ENCODE data around the gene CHST9. TPM values are rescaled to one million over a fixed set of nuclear protein-coding genes. Genes with fewer than 3 reads are reported as not detected.

The CHST9 gene
- polyA plus RNA-seq, 1 donor (not counting 4 experiments of a cell fraction or from before 2014, with no cell fraction given), result 0.07 TPM

GRCh38 chr18:27225947-27226481 is 40.9 kb upstream of the CHST9 start:
- no peak overlapping the region for H3K27ac ChIP-seq (ENCODE audit: control insufficient read depth, insufficient read depth, low read length)
- dilution Hi-C loops (cut with MboI; ENCODE audit: extremely low pct_ligation_motif_present, low sequenced_read_pairs), result no loop called here
- no peaks in the 10 kb centered on the region for H3K27me3 ChIP-seq (ENCODE audit: control insufficient read depth, extremely low read depth, insufficient read depth, low read length)
- no peak for TF ChIP-seq CTCF (optimal IDR thresholded peaks at IDR 0.05 in 1 of 3, IDR thresholded peaks at IDR 0.05 in 1 of 3, conservative IDR thresholded peaks at IDR 0.05 in 1 of 3; ENCODE audit: extremely low read depth in 1 of 3, insufficient read depth in 2 of 3, low read length in 3 of 3)
- TF ChIP-seq EZH2 (IDR thresholded peaks at IDR 0.05; ENCODE audit: low read length), result no peak
- no peak overlapping the region for H3K4me2 ChIP-seq (ENCODE audit: control insufficient read depth, extremely low read depth, insufficient read depth, low read depth, low read length)
- H3K79me2 ChIP-seq (ENCODE audit: control insufficient read depth, insufficient read depth, low read length), result no peaks in the 10 kb centered on the region
- FAIRE-seq (no peak), DNase-seq (ENCODE audit: low read depth, low spot score) (no peak)
- no peaks in the 10 kb centered on the region for H3K9me1 ChIP-seq (ENCODE audit: control insufficient read depth, extremely low read depth, insufficient read depth, low read length)
- no peaks in the 10 kb centered on the region for H3K36me3 ChIP-seq (ENCODE audit: control insufficient read depth in 2 of 2, extremely low read depth in 1 of 2, insufficient read depth in 2 of 2, low read length in 2 of 2)
- no peak overlapping the region for H3K9ac ChIP-seq (ENCODE audit: control insufficient read depth, extremely low read depth, insufficient read depth, low read length)
- peak overlapping the region; percentile 30 for H2AFZ ChIP-seq (ENCODE audit: control insufficient read depth, low read length)
- H4K20me1 ChIP-seq (ENCODE audit: control insufficient read depth, extremely low read depth, insufficient read depth, low read length), result no peaks in the 10 kb centered on the region
- peaks cover 8% of the 10 kb centered on the region for H3K4me1 ChIP-seq (ENCODE audit: control insufficient read depth, extremely low read depth, insufficient read depth, low read length)
- H3K4me3 ChIP-seq (ENCODE audit: control insufficient read depth in 2 of 3, extremely low read depth in 1 of 3, insufficient read depth in 2 of 3, low read depth in 1 of 3, low read length in 3 of 3), result no peak overlapping the region
- H3K9me3 ChIP-seq (ENCODE audit: control insufficient read depth, low read depth, low read length), result no peaks in the 10 kb centered on the region

- peak overlapping the region; percentile 58 for H2AFZ ChIP-seq (ENCODE audit: control insufficient read depth, low read length)
- H3K4me3 ChIP-seq (ENCODE audit: control insufficient read depth in 2 of 3, extremely low read depth in 1 of 3, insufficient read depth in 2 of 3, low read depth in 1 of 3, low read length in 3 of 3), result no peak overlapping the region
- no peaks in the 10 kb centered on the region for H3K27me3 ChIP-seq (ENCODE audit: control insufficient read depth, extremely low read depth, insufficient read depth, low read length)
- FAIRE-seq (no peak), DNase-seq (ENCODE audit: low read depth, low spot score) (no peak)
- dilution Hi-C loops (cut with MboI; ENCODE audit: extremely low pct_ligation_motif_present, low sequenced_read_pairs), result no loop called here
- no peaks in the 10 kb centered on the region for H3K9me1 ChIP-seq (ENCODE audit: control insufficient read depth, extremely low read depth, insufficient read depth, low read length)
- H3K36me3 ChIP-seq (ENCODE audit: control insufficient read depth in 2 of 2, extremely low read depth in 1 of 2, insufficient read depth in 2 of 2, low read length in 2 of 2), result no peaks in the 10 kb centered on the region
- no peak overlapping the region for H3K9ac ChIP-seq (ENCODE audit: control insufficient read depth, extremely low read depth, insufficient read depth, low read length)
- no peak for TF ChIP-seq CTCF (optimal IDR thresholded peaks at IDR 0.05 in 1 of 3, IDR thresholded peaks at IDR 0.05 in 1 of 3, conservative IDR thresholded peaks at IDR 0.05 in 1 of 3; ENCODE audit: extremely low read depth in 1 of 3, insufficient read depth in 2 of 3, low read length in 3 of 3)
- TF ChIP-seq EZH2 (IDR thresholded peaks at IDR 0.05; ENCODE audit: low read length), result no peak
- peak overlapping the region; percentile 60 for H3K4me2 ChIP-seq (ENCODE audit: control insufficient read depth, extremely low read depth, insufficient read depth, low read depth, low read length)
- H3K79me2 ChIP-seq (ENCODE audit: control insufficient read depth, insufficient read depth, low read length), result no peaks in the 10 kb centered on the region
- H3K27ac ChIP-seq (ENCODE audit: control insufficient read depth, insufficient read depth, low read length), result no peak overlapping the region
- H4K20me1 ChIP-seq (ENCODE audit: control insufficient read depth, extremely low read depth, insufficient read depth, low read length), result no peaks in the 10 kb centered on the region
- H3K9me3 ChIP-seq (ENCODE audit: control insufficient read depth, low read depth, low read length), result no peaks in the 10 kb centered on the region
- peaks cover 8% of the 10 kb centered on the region for H3K4me1 ChIP-seq (ENCODE audit: control insufficient read depth, extremely low read depth, insufficient read depth, low read length)
Observed at GRCh38 chr18:27223526-27224291, 38.6 kb upstream of the CHST9 start.

All from keratinocyte (primary cell).